Activated T-helper 1 cell treated with anti-CD3 and anti-CD28 coated beads, Interleukin-2, amount 50 U/mL, for 16 hours (primary cell): ENCODE data around the gene AFF3.

Experiments
- DNase-seq, 2 donors: peaks; one replicate each; pipeline ENCODE4 v3.0.0-alpha.2; 2020; ENCODE audit warnings: low read depth in 1 of 2, low spot score in 1 of 2

The AFF3 gene

DNA sequence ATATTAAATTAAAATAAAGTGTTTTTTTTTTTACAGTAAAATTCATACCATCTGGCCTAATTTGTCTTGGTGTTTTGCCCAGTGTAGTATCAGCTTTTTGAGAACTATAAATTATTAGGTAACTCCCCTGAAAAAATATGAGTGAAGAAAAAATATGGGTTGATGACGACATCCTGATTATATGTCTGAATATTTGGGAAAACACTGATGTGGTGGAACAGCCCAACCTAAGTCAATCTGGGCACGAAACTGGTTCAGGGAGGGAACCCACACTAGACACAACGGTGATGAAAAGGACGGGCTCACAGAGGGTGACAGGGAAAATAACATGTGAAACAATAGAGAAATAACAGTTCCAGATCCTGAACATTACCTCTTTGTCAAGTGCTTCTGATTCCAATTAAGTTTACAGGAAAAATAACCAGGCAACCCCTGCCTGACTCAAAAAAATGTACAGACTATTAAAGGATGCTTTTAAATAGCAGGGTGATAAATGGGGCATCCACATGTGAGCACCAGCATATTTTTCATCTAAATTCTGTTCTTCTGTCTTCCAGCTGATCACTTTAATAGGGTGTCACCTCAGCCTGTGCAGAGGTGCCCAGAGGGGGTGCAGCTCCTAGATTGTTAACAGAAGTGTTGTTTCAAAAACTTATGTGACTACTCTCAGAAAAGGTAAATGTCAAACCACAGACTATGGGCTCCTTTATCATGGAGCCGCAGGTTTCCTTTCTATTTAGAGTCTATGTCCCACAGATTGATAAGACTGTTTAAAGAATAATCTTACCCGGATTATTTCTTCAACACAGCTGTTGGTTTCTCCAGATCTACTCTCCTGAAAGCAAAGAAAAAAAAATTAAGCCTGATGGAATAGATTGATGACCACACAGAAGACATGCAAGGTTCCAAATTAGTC, 305.4 kb downstream of the AFF3 start:
- no peak for DNase-seq

DNA sequence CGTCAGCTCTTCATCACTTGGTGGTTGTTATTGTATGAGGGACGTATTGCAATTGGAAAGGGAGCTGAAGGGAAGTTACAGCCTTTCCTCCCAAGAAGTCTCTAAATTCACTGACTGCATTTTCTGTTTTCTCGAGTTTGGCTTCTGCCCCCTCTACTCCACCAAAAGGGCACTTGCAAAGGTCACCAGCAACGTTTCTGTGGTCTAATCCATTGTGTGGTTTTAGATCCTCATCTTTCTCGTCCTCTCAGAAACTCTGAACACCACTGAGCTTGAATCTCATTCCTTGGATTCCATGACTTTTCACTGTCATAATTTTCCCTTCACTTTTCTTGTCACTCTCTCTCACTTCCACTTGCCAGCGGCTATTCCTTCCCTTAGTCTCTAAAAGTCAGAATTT, 308.0 kb downstream of the AFF3 start:
- no peak for DNase-seq

DNA sequence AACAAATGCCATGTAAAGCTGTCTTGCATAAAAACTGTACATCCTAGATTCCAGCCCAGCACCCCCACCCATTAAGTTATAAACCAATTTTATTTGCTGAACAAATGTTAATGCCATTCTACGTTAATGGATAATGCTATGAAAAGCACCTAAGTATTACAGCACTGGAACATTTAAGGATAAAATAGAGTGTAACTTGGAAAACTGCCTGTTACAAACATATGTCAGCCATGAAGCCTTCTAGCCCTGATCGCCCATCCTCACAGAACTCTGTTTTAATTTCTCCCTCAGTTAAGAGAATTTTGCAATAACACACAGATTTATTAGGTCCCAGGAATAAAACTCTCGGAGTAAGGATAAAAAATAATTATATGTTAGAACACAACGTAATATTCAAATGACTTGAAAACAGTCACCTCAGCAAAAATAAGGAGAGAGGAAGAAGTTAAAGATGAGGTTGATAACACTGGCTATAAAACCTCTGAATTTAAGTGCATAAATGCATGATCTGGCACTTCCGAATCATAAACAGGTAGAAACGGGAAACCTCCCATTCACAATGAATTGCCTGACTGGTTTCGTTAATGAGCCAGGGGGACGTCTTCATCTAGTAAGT, 308.7 kb downstream of the AFF3 start:
- no peak for DNase-seq

DNA sequence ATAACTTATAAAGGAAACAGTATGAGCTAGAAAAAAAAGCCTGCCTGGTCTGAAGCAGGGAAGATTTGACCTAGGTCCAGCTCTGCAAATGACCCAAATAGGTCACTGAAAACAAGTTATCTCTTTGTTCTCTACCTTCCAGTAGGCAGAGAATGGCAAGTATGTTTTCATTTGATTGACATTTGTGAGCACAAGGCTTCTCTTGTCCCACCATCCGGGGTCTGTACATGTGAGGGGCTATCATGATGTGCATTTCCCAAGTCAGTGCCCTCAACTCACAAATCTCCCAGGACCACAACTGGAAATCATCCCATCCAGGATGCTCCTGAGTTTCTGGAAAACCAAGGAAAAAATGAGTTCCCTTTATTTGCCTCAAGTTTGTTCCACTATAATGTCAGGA, 309.5 kb downstream of the AFF3 start:
- DNase-seq = no peak

GRCh38 chr2:99831772-99832171, 310.6 kb downstream of the AFF3 start:
- DNase-seq = no peak

- DNase-seq = no peak
Observed at GRCh38 chr2:99827296-99827999, 314.9 kb downstream of the AFF3 start.

DNA sequence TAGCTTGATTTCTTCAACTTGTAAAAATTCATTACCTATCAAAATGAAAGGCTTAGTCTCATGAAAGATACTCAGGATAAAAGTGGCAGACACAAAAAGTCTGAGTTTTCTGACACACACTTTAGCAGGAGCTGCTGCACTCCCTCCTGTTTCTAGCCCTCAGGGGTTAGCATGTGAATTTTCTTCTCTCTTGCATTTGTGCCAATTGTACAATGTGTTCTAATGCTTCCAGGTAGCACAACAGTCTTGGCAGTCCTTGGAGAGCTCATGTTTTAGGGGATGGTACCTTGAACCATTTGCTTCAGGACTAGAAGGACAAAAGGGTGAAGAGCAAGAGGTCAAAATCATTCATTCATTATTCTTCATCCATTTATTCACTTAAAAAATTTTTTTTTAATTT, 316.8 kb downstream of the AFF3 start:
- no peak for DNase-seq

DNA sequence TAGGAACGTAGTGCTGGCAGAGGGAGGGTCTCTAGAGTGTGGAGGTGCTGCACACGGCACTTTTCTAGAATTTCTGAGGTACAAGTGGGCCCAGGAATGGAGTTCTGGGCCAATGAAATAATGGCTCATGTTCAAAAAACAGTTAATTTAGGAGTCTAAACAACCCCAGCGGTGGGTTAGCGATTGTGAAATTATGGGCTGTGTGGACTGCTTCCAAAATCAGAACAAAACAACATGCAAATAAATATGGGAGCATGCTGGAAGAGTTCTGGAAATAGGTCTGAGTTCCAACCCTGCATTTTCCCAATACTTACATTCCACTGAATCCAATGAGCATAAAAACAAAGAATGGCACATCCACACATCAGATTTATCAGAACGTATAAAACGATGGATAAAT, 317.6 kb downstream of the AFF3 start:
- no peak for DNase-seq

DNA sequence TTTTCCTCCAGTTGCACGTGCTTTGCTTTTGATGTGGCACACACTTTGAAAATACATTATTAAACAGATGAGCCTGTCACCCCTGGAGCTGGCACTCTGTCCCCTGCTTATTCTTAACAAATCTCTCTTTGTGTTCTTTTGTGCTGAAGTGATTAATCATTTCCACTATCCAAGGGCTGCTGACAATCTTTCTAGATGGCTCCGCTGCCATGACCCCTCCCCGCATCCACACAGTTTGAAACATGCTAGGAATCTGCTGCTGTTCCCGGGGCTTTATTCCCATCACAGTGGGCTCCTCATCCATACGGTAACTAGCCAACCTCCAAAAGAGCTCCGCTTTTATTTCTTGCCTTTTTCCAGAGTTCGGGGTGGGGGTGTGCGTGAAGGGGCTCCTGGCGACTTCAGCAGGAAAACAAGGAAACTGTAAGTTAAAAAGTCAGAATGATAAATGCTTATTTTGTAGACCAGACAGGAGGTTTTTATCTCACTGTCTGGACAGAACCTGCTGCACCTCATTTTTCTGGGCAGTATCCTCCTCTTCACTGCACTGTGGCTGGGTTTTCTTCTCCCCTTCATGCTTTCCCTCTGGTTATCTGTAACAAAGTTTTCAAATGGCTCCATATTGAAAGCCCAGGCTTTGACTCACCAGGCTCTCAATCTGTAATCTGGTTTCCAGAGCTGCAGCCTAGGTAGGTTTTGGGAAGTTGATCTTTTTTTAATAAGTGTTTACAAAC, 319.7 kb downstream of the AFF3 start:
- DNase-seq = no peak

- no peak for DNase-seq
Observed at GRCh38 chr2:99821984-99822383, 320.4 kb downstream of the AFF3 start.

DNA sequence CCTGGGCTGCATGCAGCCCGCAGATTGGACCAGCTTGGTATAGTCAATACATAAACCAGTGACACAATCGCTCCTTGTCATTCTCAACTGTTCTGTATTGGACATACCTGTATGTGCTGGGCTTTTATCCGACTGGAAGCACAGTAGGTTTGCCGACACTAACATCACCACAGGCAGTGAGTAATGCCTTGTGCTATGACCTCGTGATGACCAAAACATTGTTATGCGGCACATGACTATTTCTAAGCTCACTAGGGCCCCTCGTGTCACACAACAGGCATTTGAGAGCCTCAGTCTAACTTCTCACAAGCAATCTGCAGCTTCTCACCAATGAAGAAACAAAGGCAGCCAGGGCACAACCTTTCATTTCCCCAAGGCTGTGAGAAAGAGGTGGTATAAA, 320.8 kb downstream of the AFF3 start:
- no peak for DNase-seq

- no peak for DNase-seq
Observed at GRCh38 chr2:99821039-99821438, 321.4 kb downstream of the AFF3 start.

GRCh38 chr2:99819766-99820165, 322.6 kb downstream of the AFF3 start:
- DNase-seq = no peak

DNA sequence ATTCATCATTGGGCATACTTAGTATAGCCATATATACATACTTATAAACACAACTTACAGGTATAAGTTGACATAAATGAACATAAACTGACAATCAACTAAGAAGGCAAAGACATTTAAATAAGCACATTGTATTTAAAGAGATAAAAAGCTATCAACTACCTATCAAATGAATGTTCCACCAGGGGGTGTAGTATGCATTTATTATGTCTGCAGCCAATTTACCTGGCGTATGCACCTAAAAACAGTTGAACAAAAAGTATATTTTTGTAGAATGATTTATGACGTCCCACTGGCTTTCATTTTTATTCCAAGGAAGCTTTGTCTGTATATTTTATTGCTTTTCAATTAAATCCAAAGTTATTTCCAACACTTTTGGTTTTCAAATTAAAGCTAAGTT, 323.5 kb downstream of the AFF3 start:
- no peak for DNase-seq

DNA sequence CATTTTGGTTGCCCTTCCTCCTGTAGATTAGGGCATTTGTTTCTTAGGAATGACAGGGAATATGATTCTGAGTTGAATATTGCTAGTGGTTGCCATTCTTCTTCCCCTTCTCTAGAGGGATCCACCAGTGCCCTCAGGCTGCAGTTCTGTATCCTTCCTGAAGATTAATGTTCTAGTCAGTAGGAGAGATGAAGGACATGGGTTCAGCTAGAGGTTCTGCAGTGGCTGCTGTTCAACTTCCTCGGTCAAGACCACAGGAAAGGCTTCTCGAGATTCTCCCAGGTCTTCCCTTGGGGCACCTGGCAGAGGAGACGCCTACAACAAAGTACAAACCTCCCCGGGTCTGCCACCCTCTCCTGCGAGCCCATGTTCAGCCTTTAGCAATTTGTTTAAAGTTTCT, 325.5 kb downstream of the AFF3 start:
- DNase-seq = no peak

- DNase-seq = no peak
Observed at GRCh38 chr2:99812426-99812825, 330.0 kb downstream of the AFF3 start.

DNA sequence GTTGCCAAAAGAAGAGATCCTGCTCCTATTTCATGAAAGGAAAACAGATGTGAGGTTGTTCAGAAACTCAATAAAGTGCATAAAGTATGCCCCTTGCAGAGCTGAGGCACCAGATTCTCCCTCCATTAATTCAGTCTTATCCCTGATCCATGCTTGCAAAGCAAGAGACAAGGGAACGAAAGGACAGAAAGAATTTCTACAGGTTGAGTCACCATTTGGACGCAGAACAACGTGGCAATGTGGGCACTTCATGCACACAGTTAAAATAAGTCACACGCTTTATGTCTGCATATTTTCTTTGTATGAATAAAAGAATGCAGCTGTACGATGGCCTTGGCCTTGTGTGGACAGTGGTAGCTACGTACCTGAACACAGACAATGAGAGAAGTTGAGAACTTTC, 330.8 kb downstream of the AFF3 start:
- DNase-seq = no peak

DNA sequence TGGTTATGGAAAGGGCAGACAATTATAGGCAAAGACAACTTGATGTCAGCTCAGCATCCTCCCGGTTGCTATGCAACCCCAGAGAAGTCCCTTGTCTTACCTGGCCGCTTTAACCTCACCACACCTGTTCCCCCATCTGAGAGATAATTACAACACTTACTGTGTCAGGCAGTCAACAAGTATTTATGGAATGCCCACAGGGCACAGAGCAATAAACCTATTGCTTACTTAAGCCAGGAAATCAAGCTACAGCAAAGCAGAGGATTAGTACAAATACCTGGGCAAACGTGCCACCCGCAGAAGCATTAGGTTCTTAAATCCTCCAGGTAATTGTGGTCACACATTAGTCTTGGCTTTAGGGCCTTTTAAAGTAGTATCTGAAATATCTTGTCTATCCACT, 332.2 kb downstream of the AFF3 start:
- DNase-seq = no peak

DNA sequence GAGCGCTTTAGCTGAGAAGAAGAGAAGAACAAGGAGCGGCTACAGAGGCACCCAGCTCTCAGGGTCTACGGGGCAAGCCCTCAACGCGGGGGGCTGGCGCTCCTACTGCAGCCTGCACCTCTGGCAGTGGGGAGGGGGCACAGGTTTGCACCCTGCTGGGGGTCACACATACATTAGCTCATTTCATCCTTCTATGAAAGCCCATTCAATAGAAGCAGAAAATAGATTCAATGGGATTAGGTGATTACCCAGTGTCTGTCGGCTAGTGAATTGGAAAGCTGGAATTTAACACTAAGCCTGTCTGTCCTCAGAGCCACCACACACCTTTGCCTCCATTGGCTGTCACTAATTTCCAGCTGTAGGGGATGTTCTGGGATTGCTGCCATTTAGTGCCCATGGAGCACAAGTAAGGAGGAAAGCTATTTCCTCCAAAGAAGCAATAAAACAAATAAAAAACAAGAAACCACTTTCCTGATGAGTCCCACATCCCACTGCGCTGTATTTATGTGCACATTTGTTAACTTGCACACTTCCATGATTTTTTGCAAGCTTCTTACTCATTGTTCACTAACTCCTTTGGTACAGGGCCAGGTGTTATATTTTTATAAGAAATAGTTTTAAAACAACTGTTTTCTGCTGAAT, 333.0 kb downstream of the AFF3 start:
- DNase-seq = no peak

GRCh38 chr2:99808361-99809200, 333.8 kb downstream of the AFF3 start:
- DNase-seq = no peak
